Measurements from ENCODE around the gene SLC25A40. TPM values are rescaled to one million over a fixed set of nuclear protein-coding genes. Genes with fewer than 3 reads are reported as not detected.
"Not testable (repeated sequence)": the region's sequence is repeated elsewhere in the genome, so short reads cannot be mapped to it uniquely, and the experiment has no call there.

The SLC25A40 gene
- total RNA-seq, 1 donor from 2014 or later, result 4.0 TPM

GRCh38 chr7:87837597-87837996 lies 38.6 kb downstream of the SLC25A40 start:
- no peak for TF ChIP-seq CTCF (IDR thresholded peaks at IDR 0.05)
- H3K27ac ChIP-seq, result no peak overlapping the region
- no peaks in the 10 kb centered on the region for H3K4me1 ChIP-seq
- no peak overlapping the region for H3K4me3 ChIP-seq
- no peaks in the 10 kb centered on the region for H3K9me3 ChIP-seq
- H3K27me3 ChIP-seq, result no peaks in the 10 kb centered on the region
- intact Hi-C loops (cut with DNase I), result no loop called here
- peaks cover 2 to 3% of the 10 kb centered on the region in 2 donors for H3K36me3 ChIP-seq
- no peak for DNase-seq (ENCODE audit: low spot score in 2 of 2)

GRCh38 chr7:87833130-87833529 lies 43.0 kb downstream of the SLC25A40 start:
- intact Hi-C loops (cut with DNase I), result no loop called here
- Histone ChIP-seq H3K4me3 (no peak overlapping the region), H3K27me3 (no peaks in the 10 kb centered on the region), H3K36me3 (peaks cover 0 to 3% of the 10 kb centered on the region in 2 donors), H3K9me3 (no peaks in the 10 kb centered on the region), H3K4me1 (no peaks in the 10 kb centered on the region), H3K27ac (no peak overlapping the region)
- no peak for DNase-seq (ENCODE audit: low spot score in 2 of 2)
- no peak for TF ChIP-seq CTCF (IDR thresholded peaks at IDR 0.05)

- no peak for TF ChIP-seq CTCF (IDR thresholded peaks at IDR 0.05)
Observed at GRCh38 chr7:87831097-87831496, 45.1 kb downstream of the SLC25A40 start.

GRCh38 chr7:87828383-87828782 lies 47.8 kb downstream of the SLC25A40 start:
- H3K4me3 ChIP-seq; DNase-seq (ENCODE audit: low spot score in 2 of 2); H3K27ac ChIP-seq; H3K4me1 ChIP-seq; H3K9me3 ChIP-seq; H3K36me3 ChIP-seq; intact Hi-C loops (cut with DNase I); H3K27me3 ChIP-seq: not testable (repeated sequence)

More at GRCh38 chr7:87831097-87831496, 45.1 kb downstream of the SLC25A40 start:
- H3K36me3 ChIP-seq, result peaks cover 0 to 3% of the 10 kb centered on the region in 2 donors
- H3K27ac ChIP-seq, result no peak overlapping the region
- no peak overlapping the region for H3K4me3 ChIP-seq
- no peaks in the 10 kb centered on the region for H3K9me3 ChIP-seq
- DNase-seq (ENCODE audit: low spot score in 2 of 2), result no peak
- H3K4me1 ChIP-seq, result no peaks in the 10 kb centered on the region
- H3K27me3 ChIP-seq, result no peaks in the 10 kb centered on the region
- intact Hi-C loops (cut with DNase I), result no loop called here

- H3K36me3 ChIP-seq; H3K9me3 ChIP-seq; H3K27me3 ChIP-seq; H3K4me3 ChIP-seq; H3K27ac ChIP-seq; H3K4me1 ChIP-seq; intact Hi-C loops (cut with DNase I); DNase-seq (ENCODE audit: low spot score in 2 of 2): not testable (repeated sequence)
Observed at GRCh38 chr7:87825369-87825768, 50.8 kb downstream of the SLC25A40 start.

- H3K36me3 ChIP-seq; DNase-seq (ENCODE audit: low spot score in 2 of 2); H3K4me1 ChIP-seq; intact Hi-C loops (cut with DNase I); H3K27me3 ChIP-seq; H3K27ac ChIP-seq; H3K4me3 ChIP-seq; H3K9me3 ChIP-seq: not testable (repeated sequence)
Observed at GRCh38 chr7:87822056-87822455, 54.1 kb downstream of the SLC25A40 start.

GRCh38 chr7:87818336-87818735 lies 57.8 kb downstream of the SLC25A40 start:
- no peak overlapping the region for H3K27ac ChIP-seq
- H3K9me3 ChIP-seq, result no peaks in the 10 kb centered on the region
- no peak overlapping the region for H3K4me3 ChIP-seq
- H3K36me3 ChIP-seq, result no peaks in the 10 kb centered on the region
- H3K4me1 ChIP-seq, result no peaks in the 10 kb centered on the region
- TF ChIP-seq CTCF (IDR thresholded peaks at IDR 0.05), result no peak
- DNase-seq (ENCODE audit: low spot score in 2 of 2), result no peak
- no peaks in the 10 kb centered on the region for H3K27me3 ChIP-seq
- intact Hi-C loops (cut with DNase I), result no loop called here

All from ascending aorta (tissue), 2 donors.